Gastrocnemius medialis (tissue), 4 donors: ENCODE data around the gene CCNF.

Experiments
- CTCF ChIP-seq, 5 experiments: fragments of 450-650 bp in 3 of 5; fragments of 200-600 bp in 2 of 5; sonication (generic) in 2 of 5; IDR thresholded peaks in 4 of 5; conservative IDR thresholded peaks in 1 of 5; 1 replicate in 4 of 5; 2 replicates in 1 of 5; pipeline ENCODE4 v1.5.1; 2016 to 2019; ENCODE audit warnings: antibody characterized with exemption in 5 of 5, mild to moderate bottlenecking in 3 of 5, moderate library complexity in 3 of 5
- POLR2A ChIP-seq, 2 donors: fragments of 450-650 bp; IDR thresholded peaks; one replicate each; pipeline ENCODE4 v1.6.1; 2017; ENCODE audit warnings: antibody characterized with exemption in 2 of 2, mild to moderate bottlenecking in 2 of 2, moderate library complexity in 2 of 2

DNA sequence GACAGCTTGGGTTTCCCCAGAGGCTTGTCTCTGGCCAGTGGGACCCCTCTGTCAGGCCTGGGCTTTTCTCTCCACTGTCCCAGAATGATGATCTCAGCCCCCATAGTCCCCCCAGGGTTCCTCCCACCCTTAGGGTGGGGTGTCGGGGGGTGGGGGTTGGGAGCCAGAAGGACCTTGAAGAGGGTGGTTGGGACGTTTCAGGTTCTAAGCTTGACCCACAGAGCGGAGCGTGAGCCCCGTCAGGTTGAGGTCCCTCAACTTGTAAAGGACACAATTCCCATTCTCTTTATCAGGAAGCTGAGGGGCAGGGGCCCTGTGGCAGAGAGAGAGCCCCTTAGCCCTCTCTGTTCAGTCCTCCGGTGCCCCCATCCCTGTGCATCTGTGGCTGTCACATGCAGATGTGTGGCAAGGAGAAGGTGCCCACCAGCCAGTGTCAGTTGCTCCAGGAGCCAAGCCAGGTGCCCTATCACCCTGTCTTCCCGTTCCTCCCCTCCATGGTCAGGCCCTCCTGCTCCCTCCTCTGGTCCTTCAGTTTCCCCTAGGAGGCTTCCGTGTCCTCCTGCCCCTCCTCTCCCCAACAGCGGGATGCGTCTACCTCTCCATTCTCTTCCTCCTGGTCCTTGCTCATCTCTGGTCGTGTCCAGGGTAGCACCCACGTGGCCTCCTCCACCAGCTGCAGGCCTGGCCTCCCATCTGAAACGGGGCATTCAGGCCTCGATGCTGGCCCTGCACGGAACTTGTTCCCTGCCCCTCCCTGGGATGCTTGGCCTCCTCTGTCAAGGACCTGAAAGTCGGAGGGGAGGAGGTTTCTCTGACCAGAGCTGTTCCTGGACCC, 40.4 kb downstream of the CCNF start:
- TF ChIP-seq POLR2A (IDR thresholded peaks at IDR 0.05) = no peak
- no peak for TF ChIP-seq CTCF (IDR thresholded peaks at IDR 0.05 in 4 of 5, conservative IDR thresholded peaks at IDR 0.05 in 1 of 5)
